GM18508 (cell line): ENCODE results near the gene PYHIN1.

ENCODE experiments used
- ATAC-seq: cut with Tn5 transposase; IDR thresholded peaks from one replicate; pipeline ENCODE4 v1.9.1; 2021; ENCODE audit warnings: moderate number of reproducible peaks; ENCODE audit not compliant: insufficient read depth, unreplicated experiment

Gene PYHIN1

GRCh38 chr1:159011751-159012150 lies 80.4 kb downstream of the PYHIN1 start:
- no peak for ATAC-seq

- ATAC-seq: peak; percentile 29
Measured at GRCh38 chr1:159012495-159012894, 81.1 kb downstream of the PYHIN1 start.

- ATAC-seq: no peak
Measured at GRCh38 chr1:159014003-159014571, 82.7 kb downstream of the PYHIN1 start.

- no peak for ATAC-seq
Measured at GRCh38 chr1:159014851-159015250, 83.5 kb downstream of the PYHIN1 start.

- peak; percentile 94 for ATAC-seq
Measured at GRCh38 chr1:159015440-159015909, 84.1 kb downstream of the PYHIN1 start.

GRCh38 chr1:159023723-159024122 lies 92.4 kb downstream of the PYHIN1 start:
- ATAC-seq: no peak

- ATAC-seq: no peak
Measured at GRCh38 chr1:159025043-159025442, 93.7 kb downstream of the PYHIN1 start.
